Esophagus muscularis mucosa (tissue), 4 donors: Measurements from ENCODE around the gene BTBD9. TPM values are rescaled to one million over a fixed set of nuclear protein-coding genes. Genes with fewer than 3 reads are reported as not detected.
"Not testable (repeated sequence)": the region's sequence is repeated elsewhere in the genome, so short reads cannot be mapped to it uniquely, and the experiment has no call there.

Experiments used
- DNase-seq: peaks from one replicate; pipeline ENCODE4 v3.0.0-alpha.2; 2017; ENCODE audit errors: extremely low spot score
- H3K27ac ChIP-seq, 4 donors: fragments of 200-600 bp; sonication (generic); replicated peaks in 1 of 4; 1 replicate in 3 of 4; 2 replicates in 1 of 4; pipeline ENCODE4 v1.5.1; 2016 to 2019; ENCODE audit warnings: mild to moderate bottlenecking in 1 of 4
- H3K27me3 ChIP-seq, 4 donors: fragments of 200-600 bp; sonication (generic); one replicate each; pipeline versions ENCODE4 v1.5.1 to v1.6.0; 2016 to 2019
- H3K36me3 ChIP-seq, 4 donors: fragments of 200-600 bp; sonication (generic); one replicate each; pipeline ENCODE4 v1.5.1; 2016 to 2019
- H3K4me1 ChIP-seq, 4 donors: fragments of 200-600 bp; sonication (generic); one replicate each; pipeline ENCODE4 v1.5.1; 2016 to 2019
- H3K4me3 ChIP-seq, 4 donors: fragments of 200-600 bp; sonication (generic); 1 replicate in 2 of 4; 2 replicates in 2 of 4; pipeline ENCODE4 v1.5.1; 2016 to 2019; ENCODE audit warnings: mild to moderate bottlenecking in 4 of 4, moderate library complexity in 1 of 4
- H3K9me3 ChIP-seq, 4 donors: fragments of 200-600 bp; sonication (generic); 1 replicate in 3 of 4; 2 replicates in 1 of 4; pipeline ENCODE4 v1.5.1; 2016 to 2019
- EP300 ChIP-seq: sonication (generic); formaldehyde crosslinking; IDR thresholded peaks from one replicate; pipeline ENCODE4 v1.6.1; 2017; ENCODE audit warnings: antibody characterized with exemption
- POLR2A ChIP-seq: fragments of 450-650 bp; IDR thresholded peaks from one replicate; pipeline ENCODE4 v1.6.1; 2017; ENCODE audit warnings: antibody characterized with exemption, moderate library complexity, mild to moderate bottlenecking, low read depth
- POLR2AphosphoS5 ChIP-seq, 2 donors: sonication (generic); formaldehyde crosslinking; IDR thresholded peaks; one replicate each; pipeline ENCODE4 v1.6.1; 2017; ENCODE audit warnings: antibody characterized with exemption in 2 of 2
- WGBS: methylation state at CpG from one replicate; pipeline ENCODE4 v1.1.5; 2018; 5-methylcytosine and 5-hydroxymethylcytosine counted together
- intact Hi-C: fragments of 100-400 bp; cut with DNase I; formaldehyde crosslinking; loops from one replicate; pipeline ENCODE4 v1.15.1; 2023
- small RNA-seq, 3 donors: library from RNA; depleted of rRNA; stranded (forward); fragments of <200 nt; gene quantifications; one replicate each; pipeline ENCODE3, GENCODE V24; 2016
- total RNA-seq, 4 donors: library from RNA; depleted of rRNA; stranded (reverse); fragments of >200 nt; gene quantifications; one replicate each; pipeline versions ENCODE4 v1.1.0 to v1.2.1, GENCODE V29; 2016
- TF ChIP-seq, protein P1 (sequence below), 3 experiments: fragments of 200-600 bp in 2 of 3; fragments of 450-650 bp in 1 of 3; sonication (generic) in 2 of 3; IDR thresholded peaks; one replicate each; pipeline ENCODE4 v1.5.1; 2017 to 2019; ENCODE audit warnings: antibody characterized with exemption in 3 of 3, mild to moderate bottlenecking in 2 of 3, moderate library complexity in 1 of 3

The BTBD9 gene
- total RNA-seq, 4 donors from 2014 or later, result 9.4 to 14.1 (median 11.2) TPM

DNA sequence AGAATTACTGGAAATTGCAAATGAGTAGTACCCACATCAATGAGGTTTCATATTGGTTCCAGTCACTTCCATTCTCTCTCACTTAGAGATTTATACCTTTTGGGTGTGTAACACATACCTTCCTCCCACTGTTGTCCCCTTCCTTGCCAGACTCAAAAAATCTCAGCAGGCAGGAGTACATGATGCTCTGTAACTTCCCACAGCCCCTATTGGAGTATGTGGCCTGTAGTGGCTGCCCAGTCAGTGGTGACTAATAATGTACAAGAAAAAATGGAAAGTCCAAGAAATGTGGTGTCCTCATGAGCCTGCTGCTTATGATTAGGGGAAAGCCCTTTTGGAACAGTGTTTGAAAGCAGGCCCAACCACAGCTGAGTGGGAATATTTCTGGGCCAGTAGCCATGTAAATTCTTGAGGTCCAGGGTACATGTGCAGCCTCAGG lies 508.2 kb downstream of the BTBD9 start:
- no peak for DNase-seq
- intact Hi-C loops, result no loop called here
- H3K36me3 ChIP-seq, result peaks cover 0 to 3% (median 0%) of the 10 kb centered on the region in 4 donors
- no peaks in the 10 kb centered on the region for H3K9me3 ChIP-seq
- peaks cover 13 to 21% (median 16%) of the 10 kb centered on the region in 4 donors for H3K4me1 ChIP-seq
- TF ChIP-seq POLR2A (no peak), EP300 (no peak), POLR2AphosphoS5 (IDR thresholded peaks at IDR 0.05) (no peak)
- TF ChIP-seq, protein P1, sequence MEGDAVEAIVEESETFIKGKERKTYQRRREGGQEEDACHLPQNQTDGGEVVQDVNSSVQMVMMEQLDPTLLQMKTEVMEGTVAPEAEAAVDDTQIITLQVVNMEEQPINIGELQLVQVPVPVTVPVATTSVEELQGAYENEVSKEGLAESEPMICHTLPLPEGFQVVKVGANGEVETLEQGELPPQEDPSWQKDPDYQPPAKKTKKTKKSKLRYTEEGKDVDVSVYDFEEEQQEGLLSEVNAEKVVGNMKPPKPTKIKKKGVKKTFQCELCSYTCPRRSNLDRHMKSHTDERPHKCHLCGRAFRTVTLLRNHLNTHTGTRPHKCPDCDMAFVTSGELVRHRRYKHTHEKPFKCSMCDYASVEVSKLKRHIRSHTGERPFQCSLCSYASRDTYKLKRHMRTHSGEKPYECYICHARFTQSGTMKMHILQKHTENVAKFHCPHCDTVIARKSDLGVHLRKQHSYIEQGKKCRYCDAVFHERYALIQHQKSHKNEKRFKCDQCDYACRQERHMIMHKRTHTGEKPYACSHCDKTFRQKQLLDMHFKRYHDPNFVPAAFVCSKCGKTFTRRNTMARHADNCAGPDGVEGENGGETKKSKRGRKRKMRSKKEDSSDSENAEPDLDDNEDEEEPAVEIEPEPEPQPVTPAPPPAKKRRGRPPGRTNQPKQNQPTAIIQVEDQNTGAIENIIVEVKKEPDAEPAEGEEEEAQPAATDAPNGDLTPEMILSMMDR (IDR thresholded peaks at IDR 0.05), result no peak
- H3K27ac ChIP-seq, result no peak overlapping the region
- H3K4me3 ChIP-seq, result no peak overlapping the region
- no peaks in the 10 kb centered on the region for H3K27me3 ChIP-seq

- TF ChIP-seq POLR2A, result no peak
- no peak for TF ChIP-seq EP300
- TF ChIP-seq, protein P1 (IDR thresholded peaks at IDR 0.05), result no peak
- TF ChIP-seq POLR2AphosphoS5 (IDR thresholded peaks at IDR 0.05), result no peak
- Histone ChIP-seq H3K9me3 (no peaks in the 10 kb centered on the region), H3K4me3 (no peak overlapping the region), H3K36me3 (peaks cover 0 to 18% (median 13%) of the 10 kb centered on the region in 4 donors), H3K27ac (no peak overlapping the region), H3K27me3 (no peaks in the 10 kb centered on the region), H3K4me1 (peaks cover 0 to 10% (median 4%) of the 10 kb centered on the region in 4 donors)
- 95% methylated on average over 4 of the region's 4 CpGs for WGBS
- no peak for DNase-seq
- intact Hi-C loops, result no loop called here
Observed at GRCh38 chr6:38127284-38127683, 512.4 kb downstream of the BTBD9 start.

DNA sequence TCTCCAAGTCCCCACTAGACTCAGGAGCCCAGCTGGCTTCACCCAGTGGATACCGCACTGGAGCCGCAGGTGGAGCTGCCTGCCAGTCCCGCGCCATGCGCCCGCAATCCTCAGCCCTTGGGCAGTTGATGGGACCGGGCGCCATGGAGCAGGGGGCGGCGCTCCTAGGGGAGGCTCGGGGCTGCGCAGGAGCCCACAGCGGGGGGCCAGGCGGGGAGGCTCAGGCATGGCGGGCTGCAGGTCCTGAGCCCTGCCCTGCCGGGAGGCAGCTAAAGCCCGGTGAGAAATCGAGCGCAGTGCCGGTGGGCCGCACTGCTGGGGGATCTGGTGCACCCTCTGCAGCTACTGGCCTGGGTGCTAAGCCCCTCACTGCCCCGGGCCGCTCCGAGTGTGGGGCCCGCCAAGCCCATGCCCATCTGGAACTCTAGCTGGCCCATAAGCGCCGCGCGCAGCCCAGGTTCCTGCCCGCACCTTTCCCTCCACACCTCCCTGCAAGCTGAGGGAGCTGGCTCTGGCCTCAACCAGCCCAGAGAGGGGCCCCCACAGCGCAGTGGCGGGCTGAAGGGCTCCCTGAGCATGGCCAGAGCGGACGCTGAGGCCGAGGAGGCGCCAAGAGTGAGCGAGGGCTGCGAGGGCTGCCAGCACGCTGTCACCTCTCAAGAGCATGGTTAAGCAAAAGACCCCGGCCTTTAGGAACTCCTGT lies 515.4 kb downstream of the BTBD9 start:
- H3K9me3 ChIP-seq, H3K4me1 ChIP-seq, DNase-seq, H3K27me3 ChIP-seq, intact Hi-C loops, H3K27ac ChIP-seq, H3K4me3 ChIP-seq: not testable (repeated sequence)
- 99% methylated on average over 16 of the region's 40 CpGs for WGBS
- H3K36me3 ChIP-seq, result peaks cover 0 to 19% (median 15%) of the 10 kb centered on the region in 4 donors

DNA sequence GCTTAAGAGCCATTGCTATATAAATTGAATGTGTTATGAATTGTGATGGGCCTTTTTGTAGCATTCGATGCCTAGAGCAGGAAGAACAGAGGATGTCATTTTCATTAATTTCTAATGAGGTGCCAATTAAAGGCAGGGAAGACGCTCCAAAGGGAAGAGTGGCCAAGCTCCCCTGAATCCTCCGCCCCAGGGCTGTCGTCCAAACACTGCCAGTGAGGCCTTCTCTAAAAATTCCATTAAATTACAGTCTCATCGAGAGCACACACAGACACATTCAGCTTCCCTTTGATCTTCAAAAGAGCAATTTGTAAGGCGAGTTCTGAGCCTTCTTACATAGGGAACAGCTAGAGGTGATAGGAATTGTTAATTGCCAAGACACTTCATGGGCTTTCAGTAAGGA lies 520.2 kb downstream of the BTBD9 start:
- no peak for DNase-seq
- Histone ChIP-seq H3K36me3 (peaks cover 0 to 32% (median 19%) of the 10 kb centered on the region in 4 donors), H3K27me3 (no peaks in the 10 kb centered on the region), H3K4me3 (no peak overlapping the region), H3K27ac (no peak overlapping the region), H3K9me3 (no peaks in the 10 kb centered on the region), H3K4me1 (peaks cover 0 to 21% (median 8%) of the 10 kb centered on the region in 4 donors)
- TF ChIP-seq, protein P1 (IDR thresholded peaks at IDR 0.05), result no peak
- no peak for TF ChIP-seq POLR2A
- no peak for TF ChIP-seq POLR2AphosphoS5 (IDR thresholded peaks at IDR 0.05)
- TF ChIP-seq EP300, result no peak
- 65% methylated on average over 6 of the region's 6 CpGs for WGBS
- intact Hi-C loops, result no loop called here

GRCh38 chr6:38118791-38119365 lies 520.9 kb downstream of the BTBD9 start:
- Histone ChIP-seq H3K36me3 (peaks cover 0 to 26% (median 13%) of the 10 kb centered on the region in 4 donors), H3K27ac (no peak overlapping the region), H3K4me3 (no peak overlapping the region), H3K9me3 (no peaks in the 10 kb centered on the region), H3K4me1 (peaks cover 0 to 21% (median 10%) of the 10 kb centered on the region in 4 donors), H3K27me3 (no peaks in the 10 kb centered on the region)
- no peak for DNase-seq
- intact Hi-C loops, result no loop called here
- TF ChIP-seq, protein P1 (IDR thresholded peaks at IDR 0.05), result no peak
- TF ChIP-seq POLR2AphosphoS5 (IDR thresholded peaks at IDR 0.05) (no peak), POLR2A (no peak), EP300 (no peak)
- WGBS, result 76% methylated on average over 2 of the region's 2 CpGs

Small RNA genes lying within 50 kb of the gene (small RNA-seq; reads per million reads assigned to genes)
- gene RF00019 (0 reads per million in 3 donors), gene RF00279 (0 reads per million in 3 donors)

Other genes starting within 250 kb of the BTBD9 start
- gene GLO1, start 63.2 kb upstream of the BTBD9 start, total RNA-seq, result 10 to 100 TPM; 61.5 to 92.5 (median 70.4) TPM
- under 1 TPM in 1 of 4 donors, not detected in 3; under 0.01 TPM for gene DNAH8, start 75.4 kb upstream of the BTBD9 start, total RNA-seq